Measurements from ENCODE around the gene RIC8B.

Gene RIC8B

DNA sequence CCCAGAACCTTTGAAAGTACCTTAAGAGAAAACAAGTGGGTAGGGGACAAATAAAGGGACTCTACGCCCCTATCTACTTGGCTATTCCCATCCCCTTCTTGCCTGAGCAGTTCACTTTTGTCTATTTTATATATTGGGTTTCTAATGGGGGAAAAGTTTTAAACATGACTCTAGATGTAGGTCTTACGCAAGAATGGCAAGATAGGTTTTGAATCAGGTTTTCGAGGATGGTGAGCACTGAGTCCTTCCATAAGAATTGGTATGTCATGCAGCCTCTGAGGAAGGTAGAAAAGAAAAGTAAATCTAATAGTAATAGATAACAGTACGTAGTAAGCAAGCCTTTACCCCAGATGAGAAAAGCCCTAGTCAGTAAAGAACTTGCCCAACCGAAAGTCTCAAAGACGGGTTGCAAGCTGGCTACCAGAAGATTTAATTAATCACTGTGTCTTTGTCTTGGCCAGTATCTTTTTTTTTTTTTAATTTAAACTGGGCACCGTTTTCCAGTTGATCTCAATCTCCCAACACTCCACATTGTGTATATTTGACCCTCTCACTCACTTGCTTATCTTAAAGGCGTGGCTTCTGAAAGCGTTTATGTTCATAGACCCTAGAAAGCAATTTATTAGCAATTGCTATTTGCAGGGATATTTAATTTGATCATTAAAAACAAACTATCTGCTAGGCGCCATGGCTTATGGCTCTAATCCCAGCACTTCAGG lies 94.7 kb downstream of the RIC8B start:
- TF ChIP-seq, protein P1, sequence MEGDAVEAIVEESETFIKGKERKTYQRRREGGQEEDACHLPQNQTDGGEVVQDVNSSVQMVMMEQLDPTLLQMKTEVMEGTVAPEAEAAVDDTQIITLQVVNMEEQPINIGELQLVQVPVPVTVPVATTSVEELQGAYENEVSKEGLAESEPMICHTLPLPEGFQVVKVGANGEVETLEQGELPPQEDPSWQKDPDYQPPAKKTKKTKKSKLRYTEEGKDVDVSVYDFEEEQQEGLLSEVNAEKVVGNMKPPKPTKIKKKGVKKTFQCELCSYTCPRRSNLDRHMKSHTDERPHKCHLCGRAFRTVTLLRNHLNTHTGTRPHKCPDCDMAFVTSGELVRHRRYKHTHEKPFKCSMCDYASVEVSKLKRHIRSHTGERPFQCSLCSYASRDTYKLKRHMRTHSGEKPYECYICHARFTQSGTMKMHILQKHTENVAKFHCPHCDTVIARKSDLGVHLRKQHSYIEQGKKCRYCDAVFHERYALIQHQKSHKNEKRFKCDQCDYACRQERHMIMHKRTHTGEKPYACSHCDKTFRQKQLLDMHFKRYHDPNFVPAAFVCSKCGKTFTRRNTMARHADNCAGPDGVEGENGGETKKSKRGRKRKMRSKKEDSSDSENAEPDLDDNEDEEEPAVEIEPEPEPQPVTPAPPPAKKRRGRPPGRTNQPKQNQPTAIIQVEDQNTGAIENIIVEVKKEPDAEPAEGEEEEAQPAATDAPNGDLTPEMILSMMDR (IDR thresholded peaks at IDR 0.05; ENCODE audit: low read length) = no peak
- no peak for TF ChIP-seq EZH2 (IDR thresholded peaks at IDR 0.05; ENCODE audit: borderline replicate concordance, low read length)
- Histone ChIP-seq H3K27me3 (ENCODE audit: insufficient read depth, low read length) (no peaks in the 10 kb centered on the region), H2AFZ (ENCODE audit: low read length) (no peak overlapping the region), H3K9me2 (ENCODE audit: low read depth, low read length) (no peaks in the 10 kb centered on the region), H3K9ac (ENCODE audit: low read length) (no peak overlapping the region), H3K79me2 (ENCODE audit: insufficient read depth, low read length) (no peaks in the 10 kb centered on the region), H3K9me3 (ENCODE audit: low read length) (no peaks in the 10 kb centered on the region), H3K4me3 (ENCODE audit: low read depth, low read length, poor library complexity, severe bottlenecking) (no peak overlapping the region), H3K4me2 (ENCODE audit: low read length) (no peak overlapping the region), H4K20me1 (ENCODE audit: insufficient read depth, low read length) (no peaks in the 10 kb centered on the region), H3K36me3 (ENCODE audit: insufficient read depth, low read length) (no peaks in the 10 kb centered on the region), H3F3A (ENCODE audit: insufficient read depth, low read length) (no peaks in the 10 kb centered on the region), H3K27ac (ENCODE audit: low read depth, low read length, poor library complexity, severe bottlenecking) (no peak overlapping the region), H3K4me1 (ENCODE audit: insufficient read depth, low read length, severe bottlenecking) (no peaks in the 10 kb centered on the region)

DNA sequence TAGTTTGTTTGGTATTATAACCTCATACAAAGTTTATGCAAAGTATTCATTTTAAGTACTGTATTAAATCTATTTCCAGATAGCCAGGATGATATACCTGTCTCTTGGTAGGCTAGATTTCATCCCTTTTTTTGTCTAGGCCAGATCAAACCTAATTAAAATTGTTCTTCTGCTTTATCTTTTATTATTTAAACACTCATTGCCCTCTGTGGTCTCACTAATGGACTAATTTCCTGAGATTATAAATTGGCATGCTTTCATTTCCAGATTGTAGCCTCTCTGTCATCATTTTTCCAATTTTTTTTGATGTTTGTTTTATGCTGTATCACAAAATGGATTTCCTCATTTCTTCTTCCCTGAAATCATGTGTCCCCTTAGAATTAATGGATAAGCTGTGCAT lies 95.6 kb downstream of the RIC8B start:
- Histone ChIP-seq H3K9ac (ENCODE audit: low read length) (no peak overlapping the region), H3F3A (ENCODE audit: insufficient read depth, low read length) (no peaks in the 10 kb centered on the region), H3K4me1 (ENCODE audit: insufficient read depth, low read length, severe bottlenecking) (no peaks in the 10 kb centered on the region), H4K20me1 (ENCODE audit: insufficient read depth, low read length) (no peaks in the 10 kb centered on the region), H2AFZ (ENCODE audit: low read length) (no peak overlapping the region), H3K9me3 (ENCODE audit: low read length) (no peaks in the 10 kb centered on the region), H3K79me2 (ENCODE audit: insufficient read depth, low read length) (no peaks in the 10 kb centered on the region), H3K9me2 (ENCODE audit: low read depth, low read length) (no peaks in the 10 kb centered on the region), H3K4me2 (ENCODE audit: low read length) (no peak overlapping the region), H3K4me3 (ENCODE audit: low read depth, low read length, poor library complexity, severe bottlenecking) (no peak overlapping the region), H3K27ac (ENCODE audit: low read depth, low read length, poor library complexity, severe bottlenecking) (no peak overlapping the region), H3K36me3 (ENCODE audit: insufficient read depth, low read length) (no peaks in the 10 kb centered on the region), H3K27me3 (ENCODE audit: insufficient read depth, low read length) (no peaks in the 10 kb centered on the region)
- TF ChIP-seq, protein P1 (IDR thresholded peaks at IDR 0.05; ENCODE audit: low read length) = no peak
- no peak for TF ChIP-seq EZH2 (IDR thresholded peaks at IDR 0.05; ENCODE audit: borderline replicate concordance, low read length)

DNA sequence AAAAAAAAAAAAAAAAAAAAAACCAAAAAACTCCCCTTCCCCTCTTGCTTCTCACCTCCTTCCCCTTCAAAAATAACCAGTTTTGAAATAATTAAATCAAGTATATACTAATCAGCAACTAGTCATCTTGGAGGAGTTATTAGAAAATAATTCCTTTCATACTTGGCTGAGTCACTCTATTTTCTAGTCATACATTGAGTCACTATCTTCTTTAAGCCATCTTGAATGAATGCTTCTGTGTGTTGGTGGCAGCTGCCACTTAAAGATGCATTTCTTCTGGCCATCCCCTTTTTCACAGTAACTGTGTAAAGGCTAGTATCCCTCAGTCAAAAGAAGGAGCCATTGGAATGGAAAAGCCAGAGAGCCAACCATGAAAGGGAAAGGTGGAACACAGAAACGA lies 97.0 kb downstream of the RIC8B start:
- Histone ChIP-seq H3K4me3 (ENCODE audit: low read depth, low read length, poor library complexity, severe bottlenecking) (no peak overlapping the region), H3K27ac (ENCODE audit: low read depth, low read length, poor library complexity, severe bottlenecking) (no peak overlapping the region), H3K4me1 (ENCODE audit: insufficient read depth, low read length, severe bottlenecking) (no peaks in the 10 kb centered on the region), H3K9me3 (ENCODE audit: low read length) (no peaks in the 10 kb centered on the region), H3K9ac (ENCODE audit: low read length) (no peak overlapping the region), H3K36me3 (ENCODE audit: insufficient read depth, low read length) (no peaks in the 10 kb centered on the region), H2AFZ (ENCODE audit: low read length) (no peak overlapping the region), H4K20me1 (ENCODE audit: insufficient read depth, low read length) (no peaks in the 10 kb centered on the region), H3F3A (ENCODE audit: insufficient read depth, low read length) (no peaks in the 10 kb centered on the region), H3K27me3 (ENCODE audit: insufficient read depth, low read length) (no peaks in the 10 kb centered on the region), H3K4me2 (ENCODE audit: low read length) (no peak overlapping the region), H3K9me2 (ENCODE audit: low read depth, low read length) (no peaks in the 10 kb centered on the region), H3K79me2 (ENCODE audit: insufficient read depth, low read length) (no peaks in the 10 kb centered on the region)
- TF ChIP-seq EZH2 (IDR thresholded peaks at IDR 0.05; ENCODE audit: borderline replicate concordance, low read length) = no peak
- TF ChIP-seq, protein P1 (IDR thresholded peaks at IDR 0.05; ENCODE audit: low read length) = no peak
